HG02798 (cell line): ENCODE results near the gene CCNI.
"Not testable (repeated sequence)": the region's sequence is repeated elsewhere in the genome, so short reads cannot be mapped to it uniquely, and the experiment has no call there.

Experiments used
- ATAC-seq: cut with Tn5 transposase; IDR thresholded peaks from one replicate; pipeline ENCODE4 v1.9.1; 2021; ENCODE audit warnings: mild to moderate bottlenecking; ENCODE audit not compliant: unreplicated experiment, poor library complexity

Gene CCNI, protein sequence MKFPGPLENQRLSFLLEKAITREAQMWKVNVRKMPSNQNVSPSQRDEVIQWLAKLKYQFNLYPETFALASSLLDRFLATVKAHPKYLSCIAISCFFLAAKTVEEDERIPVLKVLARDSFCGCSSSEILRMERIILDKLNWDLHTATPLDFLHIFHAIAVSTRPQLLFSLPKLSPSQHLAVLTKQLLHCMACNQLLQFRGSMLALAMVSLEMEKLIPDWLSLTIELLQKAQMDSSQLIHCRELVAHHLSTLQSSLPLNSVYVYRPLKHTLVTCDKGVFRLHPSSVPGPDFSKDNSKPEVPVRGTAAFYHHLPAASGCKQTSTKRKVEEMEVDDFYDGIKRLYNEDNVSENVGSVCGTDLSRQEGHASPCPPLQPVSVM

GRCh38 chr4:77075869-77076799 is at the start of gene CCNI:
TSS of gene CCNI (minus strand) at chr4:77075989. CDS start at chr4:77066362, 9,627 bp downstream.
- ATAC-seq, result peak; percentile 82

DNA sequence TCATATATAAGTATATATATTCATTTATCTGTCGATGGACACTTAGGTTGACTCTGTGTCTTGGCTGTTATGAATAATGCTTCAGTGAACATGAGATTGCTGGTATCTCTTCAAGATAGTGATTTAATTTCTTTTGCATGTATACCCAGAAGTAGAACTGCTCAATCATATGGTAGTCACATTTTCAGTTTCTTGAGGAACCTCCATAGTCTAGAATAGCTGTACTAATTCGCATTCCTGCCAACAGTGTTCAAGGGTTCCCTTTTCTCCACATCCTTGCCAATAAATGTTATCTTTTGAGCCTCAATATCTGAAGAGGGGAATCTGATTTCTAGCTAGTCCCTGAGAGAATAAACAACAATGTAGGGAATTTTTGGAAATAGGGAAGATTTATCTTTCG is 48.8 kb upstream of the CCNI start:
- ATAC-seq, result no peak

DNA sequence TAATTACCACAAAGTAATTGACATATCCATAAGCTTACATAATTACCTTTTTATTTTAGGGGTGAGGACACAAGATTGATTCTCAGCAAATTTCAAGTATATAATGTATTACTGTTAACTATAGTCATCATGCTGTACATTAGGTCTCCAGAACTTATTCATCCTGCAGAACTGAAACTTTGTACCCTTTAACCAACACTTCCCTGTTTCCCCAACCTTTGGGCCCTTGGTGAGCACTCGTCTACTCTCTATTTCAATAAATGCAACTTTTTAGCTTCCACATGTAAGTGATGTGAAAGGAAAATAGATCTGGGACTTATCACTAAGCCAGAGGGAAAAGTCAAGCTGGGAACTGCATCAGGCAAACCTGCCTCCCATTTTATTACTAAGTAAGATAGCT is 47.6 kb upstream of the CCNI start:
- ATAC-seq, result no peak

DNA sequence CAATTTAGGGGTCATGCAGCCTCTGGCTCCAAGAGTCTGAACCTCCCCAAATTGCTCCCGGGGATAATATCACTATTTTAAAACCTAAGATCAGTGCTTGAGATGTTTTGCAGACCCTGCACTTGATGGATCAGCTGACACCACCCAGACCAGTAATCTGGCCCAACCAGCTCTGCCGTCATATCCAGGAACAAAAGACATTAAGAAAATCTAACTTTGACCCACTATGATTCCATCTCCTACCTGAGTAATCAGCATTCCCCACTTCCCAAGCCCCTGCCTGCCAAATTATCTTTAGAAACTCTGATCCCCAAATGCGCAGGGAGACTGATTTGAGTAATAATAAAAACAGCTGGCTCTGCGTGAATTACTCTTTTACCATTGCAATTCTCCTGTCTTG is 46.9 kb upstream of the CCNI start:
- no peak for ATAC-seq

- no peak for ATAC-seq
Observed at GRCh38 chr4:77121736-77122240, 46.0 kb upstream of the CCNI start.

DNA sequence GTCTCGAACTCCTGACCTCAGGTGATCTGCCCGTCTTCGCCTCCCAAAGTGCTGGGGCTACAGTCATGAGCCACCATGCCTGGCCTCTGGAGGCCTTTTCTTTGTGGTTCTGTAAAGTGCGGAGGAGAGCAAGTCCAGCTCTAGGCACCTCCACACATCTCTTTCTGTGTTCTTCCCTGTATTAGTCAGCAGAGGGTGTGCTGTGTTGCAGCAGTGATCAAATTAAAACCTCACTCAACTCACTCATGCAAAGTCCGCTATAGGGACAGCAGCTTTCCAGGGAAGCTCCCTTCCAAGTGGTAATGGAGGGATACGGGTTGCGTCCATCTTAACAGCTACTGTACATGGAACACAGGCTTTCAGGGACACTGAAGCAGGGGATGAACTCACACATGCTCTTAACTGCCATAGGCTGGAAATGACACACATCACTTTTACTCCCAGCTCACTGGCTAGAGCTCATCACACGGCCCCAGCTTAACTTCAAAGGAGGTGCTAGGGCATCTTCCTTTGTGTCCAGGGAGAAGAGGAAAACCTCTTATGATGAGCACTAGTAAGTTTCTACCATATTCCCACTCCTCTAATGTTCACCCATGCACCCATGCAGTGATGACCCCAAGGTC is 45.2 kb upstream of the CCNI start:
- ATAC-seq, result peak; percentile 79

DNA sequence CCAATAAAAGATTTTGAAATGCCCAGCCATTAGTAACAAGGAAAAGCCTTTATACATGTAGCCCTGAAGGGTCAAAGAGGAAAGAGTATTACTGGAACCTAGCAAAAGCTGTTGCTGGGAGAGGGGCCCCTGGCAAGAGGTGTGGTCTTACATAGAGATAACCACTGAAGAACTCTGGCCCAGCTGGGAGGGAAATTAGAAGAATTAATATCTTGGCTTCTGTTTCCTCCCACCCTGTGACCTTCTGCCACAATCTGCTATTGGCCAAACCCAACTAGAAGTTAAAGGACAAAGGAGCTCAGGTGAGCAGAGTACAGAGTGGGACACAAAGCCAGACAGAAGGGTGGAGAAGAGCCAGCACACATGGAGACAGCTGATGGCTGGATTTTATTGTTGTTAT is 41.9 kb upstream of the CCNI start:
- no peak for ATAC-seq

- no peak for ATAC-seq
Observed at GRCh38 chr4:77113069-77113468, 37.3 kb upstream of the CCNI start.

- no peak for ATAC-seq
Observed at GRCh38 chr4:77110730-77111129, 34.9 kb upstream of the CCNI start.

GRCh38 chr4:77104791-77105540 is 29.2 kb upstream of the CCNI start:
- no peak for ATAC-seq

GRCh38 chr4:77104388-77104787 is 28.6 kb upstream of the CCNI start:
- ATAC-seq, result no peak

GRCh38 chr4:77100234-77100633 is 24.4 kb upstream of the CCNI start:
- ATAC-seq, result no peak

GRCh38 chr4:77097611-77098010 is 21.8 kb upstream of the CCNI start:
- no peak for ATAC-seq

DNA sequence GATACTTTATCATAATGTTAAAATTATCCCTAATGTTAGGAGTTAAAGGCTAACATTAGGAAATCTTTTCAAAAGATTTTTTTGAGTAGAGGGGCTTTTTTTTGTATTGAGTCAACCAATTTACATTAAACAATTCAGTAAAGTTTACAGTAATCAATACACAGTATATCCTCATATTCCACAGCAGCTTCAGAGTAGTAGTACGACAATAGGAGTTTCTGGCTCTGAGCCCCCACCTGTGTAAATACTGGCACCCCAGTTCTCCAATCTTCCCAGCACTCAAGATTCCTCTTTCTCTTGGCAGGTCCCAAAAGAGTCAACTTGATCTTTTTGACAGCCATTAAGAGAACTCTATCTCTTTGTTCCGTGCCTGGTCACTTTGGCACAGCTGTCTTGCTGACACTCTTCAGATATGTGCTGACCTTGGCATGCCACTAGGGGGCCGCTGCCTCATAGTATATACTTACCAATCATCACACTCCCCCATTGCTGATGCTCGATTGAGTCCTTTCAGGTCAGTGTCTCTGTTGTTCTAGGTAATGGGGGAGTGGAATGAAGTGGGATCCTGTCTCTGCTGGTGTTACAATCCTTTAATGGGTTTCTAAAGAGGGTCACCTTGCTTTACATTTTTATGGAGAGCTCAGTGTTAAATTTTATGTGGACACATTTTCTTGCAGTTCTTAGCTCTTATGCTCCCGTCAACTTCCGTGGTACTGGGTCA is 19.5 kb upstream of the CCNI start:
- ATAC-seq, result peak; percentile 99

GRCh38 chr4:77094496-77094895 is 18.7 kb upstream of the CCNI start:
- ATAC-seq, result no peak

DNA sequence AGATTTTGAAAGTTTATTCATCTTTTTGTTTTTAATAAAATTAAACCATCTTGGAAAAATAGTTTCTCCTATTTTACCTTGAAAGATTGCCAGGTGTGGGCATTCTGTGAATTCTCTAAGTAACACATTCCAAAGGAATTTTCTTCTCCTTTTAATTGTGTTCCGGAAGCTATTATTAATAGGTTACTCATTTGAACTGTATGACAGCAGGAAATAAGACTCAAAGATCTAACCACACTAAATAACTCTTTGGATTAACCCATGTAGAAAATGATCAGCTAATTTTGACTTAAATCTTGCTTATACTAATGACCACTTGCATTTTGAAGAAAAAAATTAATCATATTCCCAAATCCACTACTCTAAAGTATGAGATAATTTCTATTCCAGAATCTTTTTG is 17.6 kb upstream of the CCNI start:
- no peak for ATAC-seq

- no peak for ATAC-seq
Observed at GRCh38 chr4:77092975-77093374, 17.2 kb upstream of the CCNI start.

- no peak for ATAC-seq
Observed at GRCh38 chr4:77089866-77090265, 14.1 kb upstream of the CCNI start.

GRCh38 chr4:77087027-77087426 is 11.2 kb upstream of the CCNI start:
- not testable (repeated sequence) for ATAC-seq
